HG03103 (cell line): ENCODE measurements around the gene COL16A1.

Experiments used
- ATAC-seq: cut with Tn5 transposase; IDR thresholded peaks from one replicate; pipeline ENCODE4 v1.9.1; 2021; ENCODE audit warnings: low read depth; ENCODE audit not compliant: unreplicated experiment

COL16A1 gene

GRCh38 chr1:31703431-31704270 is at the start of gene COL16A1:
Gene COL16A1, minus strand, starts transcription at chr1:31704017. Its CDS starts 1,824 bp downstream, at chr1:31702193.
- no peak for ATAC-seq

- ATAC-seq: no peak
Measured at GRCh38 chr1:31752952-31753475, 49.2 kb upstream of the COL16A1 start.

- no peak for ATAC-seq
Measured at GRCh38 chr1:31752258-31752657, 48.4 kb upstream of the COL16A1 start.

- no peak for ATAC-seq
Measured at GRCh38 chr1:31751822-31752241, 48.0 kb upstream of the COL16A1 start.

- no peak for ATAC-seq
Measured at GRCh38 chr1:31750858-31751510, 47.2 kb upstream of the COL16A1 start.

- no peak for ATAC-seq
Measured at GRCh38 chr1:31749785-31750735, 46.2 kb upstream of the COL16A1 start.

GRCh38 chr1:31748365-31748764 is 44.5 kb upstream of the COL16A1 start:
- no peak for ATAC-seq

GRCh38 chr1:31747304-31747703 is 43.5 kb upstream of the COL16A1 start:
- no peak for ATAC-seq

GRCh38 chr1:31746687-31747086 is 42.9 kb upstream of the COL16A1 start:
- ATAC-seq: no peak

- no peak for ATAC-seq
Measured at GRCh38 chr1:31745946-31746670, 42.3 kb upstream of the COL16A1 start.

GRCh38 chr1:31745096-31745945 is 41.5 kb upstream of the COL16A1 start:
- ATAC-seq: no peak

GRCh38 chr1:31744165-31744888 is 40.5 kb upstream of the COL16A1 start:
- peak; percentile 53 for ATAC-seq

- ATAC-seq: no peak
Measured at GRCh38 chr1:31742462-31743212, 38.8 kb upstream of the COL16A1 start.

- ATAC-seq: no peak
Measured at GRCh38 chr1:31739346-31739745, 35.5 kb upstream of the COL16A1 start.

GRCh38 chr1:31736675-31737074 is 32.9 kb upstream of the COL16A1 start:
- ATAC-seq: no peak

GRCh38 chr1:31735571-31735970 is 31.8 kb upstream of the COL16A1 start:
- no peak for ATAC-seq

- no peak for ATAC-seq
Measured at GRCh38 chr1:31734582-31735107, 30.8 kb upstream of the COL16A1 start.
